ENCODE data around the gene GRIN3A. TPM values are rescaled to one million over a fixed set of nuclear protein-coding genes. Genes with fewer than 3 reads are reported as not detected.
"Not testable (repeated sequence)": the region's sequence is repeated elsewhere in the genome, so short reads cannot be mapped to it uniquely, and the experiment has no call there.

The GRIN3A gene
- total RNA-seq, 6 donors from 2014 or later = 0.06 to 0.10 (median 0.07) TPM; not detected in 3

DNA sequence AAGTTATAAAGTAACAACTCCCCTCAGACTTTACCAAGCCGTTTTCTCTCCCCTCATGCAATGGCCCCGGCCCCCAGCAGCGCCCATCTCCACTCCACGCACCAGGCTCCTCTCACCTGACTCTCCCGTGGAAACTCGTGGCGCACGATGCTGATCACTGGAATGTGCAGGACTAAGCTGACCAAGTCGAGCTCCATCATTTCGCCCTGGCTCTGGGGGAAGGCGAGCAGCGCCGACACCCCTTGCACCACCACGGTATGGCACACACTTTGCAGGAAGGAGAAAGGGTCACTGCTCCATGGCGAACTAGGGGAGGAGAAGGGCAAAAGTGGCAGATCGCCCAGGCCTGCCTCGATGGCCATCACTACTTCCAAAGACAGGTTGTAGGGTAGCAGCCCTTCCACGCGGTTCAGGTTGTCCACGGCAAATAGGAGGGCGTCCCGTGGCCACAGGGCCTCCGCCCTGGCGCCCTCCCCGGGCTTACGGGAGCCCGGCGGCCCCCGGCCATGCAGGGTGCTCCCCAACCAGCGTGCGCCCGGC is 1.2 kb downstream of the GRIN3A start:
- H3K27me3 ChIP-seq = peaks cover 0 to 19% (median 9%) of the 10 kb centered on the region in 4 donors
- H3K4me3 ChIP-seq = no peak overlapping the region
- H3K36me3 ChIP-seq = no peaks in the 10 kb centered on the region
- TF ChIP-seq EP300 (IDR thresholded peaks at IDR 0.05) = no peak
- TF ChIP-seq, protein P1, sequence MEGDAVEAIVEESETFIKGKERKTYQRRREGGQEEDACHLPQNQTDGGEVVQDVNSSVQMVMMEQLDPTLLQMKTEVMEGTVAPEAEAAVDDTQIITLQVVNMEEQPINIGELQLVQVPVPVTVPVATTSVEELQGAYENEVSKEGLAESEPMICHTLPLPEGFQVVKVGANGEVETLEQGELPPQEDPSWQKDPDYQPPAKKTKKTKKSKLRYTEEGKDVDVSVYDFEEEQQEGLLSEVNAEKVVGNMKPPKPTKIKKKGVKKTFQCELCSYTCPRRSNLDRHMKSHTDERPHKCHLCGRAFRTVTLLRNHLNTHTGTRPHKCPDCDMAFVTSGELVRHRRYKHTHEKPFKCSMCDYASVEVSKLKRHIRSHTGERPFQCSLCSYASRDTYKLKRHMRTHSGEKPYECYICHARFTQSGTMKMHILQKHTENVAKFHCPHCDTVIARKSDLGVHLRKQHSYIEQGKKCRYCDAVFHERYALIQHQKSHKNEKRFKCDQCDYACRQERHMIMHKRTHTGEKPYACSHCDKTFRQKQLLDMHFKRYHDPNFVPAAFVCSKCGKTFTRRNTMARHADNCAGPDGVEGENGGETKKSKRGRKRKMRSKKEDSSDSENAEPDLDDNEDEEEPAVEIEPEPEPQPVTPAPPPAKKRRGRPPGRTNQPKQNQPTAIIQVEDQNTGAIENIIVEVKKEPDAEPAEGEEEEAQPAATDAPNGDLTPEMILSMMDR (IDR thresholded peaks at IDR 0.05) = no peak
- no peak for TF ChIP-seq POLR2AphosphoS5 (IDR thresholded peaks at IDR 0.05)
- TF ChIP-seq POLR2A (IDR thresholded peaks at IDR 0.05) = no peak
- 23 to 25% methylated on average over 17 of the region's 32 CpGs for WGBS, 2 donors
- H3K9me3 ChIP-seq = no peaks in the 10 kb centered on the region
- H3K4me1 ChIP-seq = peaks cover 3 to 14% (median 6%) of the 10 kb centered on the region in 4 donors
- no peak overlapping the region for H3K27ac ChIP-seq
- no peak for ATAC-seq (ENCODE audit: low FRiP score in 2 of 2)
- peak in 1 of 2 donors; percentile 59 for DNase-seq

DNA sequence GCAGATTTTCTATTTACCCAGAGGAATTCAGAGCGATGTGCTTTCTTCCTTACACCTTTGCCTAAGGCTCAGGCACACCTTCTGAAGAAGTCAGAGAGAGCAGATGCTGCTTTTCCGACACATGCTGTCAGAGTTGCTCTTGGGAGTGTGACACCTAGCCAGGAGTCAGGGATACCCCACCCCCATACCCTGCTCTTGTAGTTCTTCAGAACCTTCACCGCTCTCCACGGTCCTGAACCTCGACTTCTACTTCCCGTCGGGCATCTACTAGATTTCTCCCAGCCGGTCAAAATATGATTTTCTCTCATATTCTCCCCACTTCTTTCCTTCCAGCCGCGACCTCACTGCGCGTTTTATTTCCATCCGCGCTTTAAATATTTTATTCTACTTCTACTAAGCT is 1.7 kb downstream of the GRIN3A start:
- DNase-seq (no peak), ATAC-seq (ENCODE audit: low FRiP score in 2 of 2) (no peak)
- no peaks in the 10 kb centered on the region for H3K36me3 ChIP-seq
- H3K27ac ChIP-seq = no peak overlapping the region
- H3K9me3 ChIP-seq = no peaks in the 10 kb centered on the region
- peaks cover 0 to 19% (median 9%) of the 10 kb centered on the region in 4 donors for H3K27me3 ChIP-seq
- TF ChIP-seq EP300 (IDR thresholded peaks at IDR 0.05) (no peak), POLR2A (IDR thresholded peaks at IDR 0.05) (no peak), POLR2AphosphoS5 (IDR thresholded peaks at IDR 0.05) (no peak)
- TF ChIP-seq, protein P1 (IDR thresholded peaks at IDR 0.05) = no peak
- H3K4me3 ChIP-seq = no peak overlapping the region
- WGBS, 2 donors = 4 to 12% methylated on average over 14 of the region's 14 CpGs
- peaks cover 3 to 14% (median 6%) of the 10 kb centered on the region in 4 donors for H3K4me1 ChIP-seq

DNA sequence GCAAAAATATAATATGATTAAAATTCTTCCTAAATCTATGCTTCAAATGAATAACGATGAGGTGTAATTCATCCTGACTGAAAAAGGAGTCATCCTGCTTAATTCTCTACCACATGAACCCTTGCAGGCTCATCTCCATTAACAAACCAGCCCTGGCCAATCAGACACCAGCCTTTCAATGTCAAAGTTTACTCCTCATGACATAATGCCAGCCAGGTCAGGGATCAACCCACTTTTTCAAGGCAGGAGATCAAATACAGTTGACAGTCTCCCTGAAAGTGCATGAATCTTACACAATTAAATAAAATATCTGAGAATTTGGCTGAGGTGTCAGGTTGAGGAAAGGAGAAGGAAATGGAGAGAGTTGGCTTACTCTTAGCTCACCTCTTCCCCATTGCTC is 7.0 kb downstream of the GRIN3A start:
- Histone ChIP-seq H3K4me3 (no peak overlapping the region), H3K27ac (no peak overlapping the region), H3K4me1 (no peaks in the 10 kb centered on the region), H3K9me3 (no peaks in the 10 kb centered on the region), H3K36me3 (no peaks in the 10 kb centered on the region), H3K27me3 (no peaks in the 10 kb centered on the region)
- 43 to 86% methylated on average over 1 of the region's 1 CpG for WGBS, 2 donors
- DNase-seq = no peak
- TF ChIP-seq POLR2A (IDR thresholded peaks at IDR 0.05) = no peak
- no peak for TF ChIP-seq EP300 (IDR thresholded peaks at IDR 0.05)
- TF ChIP-seq, protein P1 (IDR thresholded peaks at IDR 0.05) = no peak
- TF ChIP-seq POLR2AphosphoS5 (IDR thresholded peaks at IDR 0.05) = no peak
- ATAC-seq (ENCODE audit: low FRiP score in 2 of 2) = no peak

DNA sequence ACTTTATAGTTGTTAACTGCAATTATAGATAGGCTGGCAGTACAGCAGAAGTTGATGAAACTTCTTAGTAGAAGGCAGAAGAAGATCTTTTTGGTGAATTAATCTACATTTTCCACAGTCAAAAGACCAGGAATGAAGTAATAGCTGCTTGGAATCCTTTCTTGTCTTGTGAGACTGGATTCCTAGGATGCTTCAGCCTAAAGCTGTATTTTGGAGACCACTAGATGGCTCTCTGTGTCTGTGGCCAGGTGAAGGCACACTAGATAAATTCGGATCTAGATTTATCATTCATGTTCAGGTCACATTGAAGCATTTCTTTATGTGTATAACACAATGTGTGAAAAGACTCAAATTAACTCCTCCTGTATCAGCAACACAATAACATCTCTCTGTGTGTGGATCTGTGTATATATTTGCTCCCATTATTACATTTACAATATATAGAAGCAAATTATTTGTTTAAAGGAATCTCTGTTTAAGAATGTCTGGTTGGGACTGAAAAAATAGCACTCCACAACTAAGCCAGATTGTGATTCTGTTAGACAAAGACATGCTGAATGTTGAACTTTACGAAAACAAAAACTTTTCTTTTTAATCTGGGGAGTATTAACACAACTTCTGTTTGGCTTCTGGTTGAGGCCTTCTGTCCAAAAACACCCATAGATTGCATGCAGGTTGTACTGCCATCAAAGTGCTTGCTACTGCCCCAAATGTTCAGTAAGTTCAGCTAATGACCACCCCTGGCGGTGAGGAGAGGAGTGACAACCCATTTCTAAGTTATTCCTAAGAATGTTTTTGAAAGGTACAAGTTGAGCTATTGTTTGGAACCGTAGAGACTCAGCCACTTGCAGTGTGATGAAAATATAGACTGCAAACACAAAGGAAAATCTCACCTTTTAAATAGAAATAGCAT is 10.6 kb downstream of the GRIN3A start:
- no peak for DNase-seq
- Histone ChIP-seq H3K36me3 (no peaks in the 10 kb centered on the region), H3K27ac (no peak overlapping the region), H3K9me3 (no peaks in the 10 kb centered on the region), H3K4me1 (no peaks in the 10 kb centered on the region), H3K27me3 (no peaks in the 10 kb centered on the region), H3K4me3 (no peak overlapping the region)
- peak in 1 of 2 donors; percentile 64 for ATAC-seq (ENCODE audit: low FRiP score in 2 of 2)
- TF ChIP-seq POLR2AphosphoS5 (IDR thresholded peaks at IDR 0.05) = no peak
- TF ChIP-seq, protein P1 (IDR thresholded peaks at IDR 0.05) = peak in 5 of 6 experiments; percentile 9 to 28 (median 27)
- 35 to 38% methylated on average over 4 of the region's 4 CpGs for WGBS, 2 donors

DNA sequence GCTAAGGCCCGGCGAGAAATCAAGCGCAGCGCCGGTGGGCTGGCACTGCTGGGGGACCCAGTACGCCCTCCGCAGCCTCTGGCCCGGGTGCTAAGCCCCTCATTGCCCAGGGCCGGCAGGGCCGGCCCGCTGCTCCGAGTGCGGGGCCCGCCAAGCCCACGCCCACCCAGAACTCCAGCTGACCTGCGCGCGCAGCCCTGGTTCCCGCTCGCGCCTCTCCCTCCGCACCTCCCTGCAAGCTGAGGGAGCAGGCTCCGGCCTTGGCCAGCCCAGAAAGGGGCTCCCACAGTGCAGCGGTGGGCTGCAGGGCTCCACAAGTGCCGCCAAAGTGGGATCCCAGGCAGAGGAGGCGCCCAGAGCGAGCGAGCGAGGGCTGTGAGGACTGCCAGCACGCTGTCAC is 14.2 kb downstream of the GRIN3A start:
- H3K9me3 ChIP-seq; H3K27me3 ChIP-seq; H3K4me1 ChIP-seq; ATAC-seq (ENCODE audit: low FRiP score in 2 of 2); H3K36me3 ChIP-seq; H3K27ac ChIP-seq; H3K4me3 ChIP-seq: not testable (repeated sequence)
- 94 to 98% methylated on average over 7 to 30 of the region's 30 CpGs for WGBS, 2 donors
- DNase-seq = peak in 1 of 2 donors; percentile 69
